ENCODE measurements around the gene SNX8.

Gene SNX8

GRCh38 chr7:2219136-2219535 lies 95.1 kb downstream of the SNX8 start:
- no peak for DNase-seq

- DNase-seq: no peak
Observed at GRCh38 chr7:2218444-2218785, 95.8 kb downstream of the SNX8 start.

DNA sequence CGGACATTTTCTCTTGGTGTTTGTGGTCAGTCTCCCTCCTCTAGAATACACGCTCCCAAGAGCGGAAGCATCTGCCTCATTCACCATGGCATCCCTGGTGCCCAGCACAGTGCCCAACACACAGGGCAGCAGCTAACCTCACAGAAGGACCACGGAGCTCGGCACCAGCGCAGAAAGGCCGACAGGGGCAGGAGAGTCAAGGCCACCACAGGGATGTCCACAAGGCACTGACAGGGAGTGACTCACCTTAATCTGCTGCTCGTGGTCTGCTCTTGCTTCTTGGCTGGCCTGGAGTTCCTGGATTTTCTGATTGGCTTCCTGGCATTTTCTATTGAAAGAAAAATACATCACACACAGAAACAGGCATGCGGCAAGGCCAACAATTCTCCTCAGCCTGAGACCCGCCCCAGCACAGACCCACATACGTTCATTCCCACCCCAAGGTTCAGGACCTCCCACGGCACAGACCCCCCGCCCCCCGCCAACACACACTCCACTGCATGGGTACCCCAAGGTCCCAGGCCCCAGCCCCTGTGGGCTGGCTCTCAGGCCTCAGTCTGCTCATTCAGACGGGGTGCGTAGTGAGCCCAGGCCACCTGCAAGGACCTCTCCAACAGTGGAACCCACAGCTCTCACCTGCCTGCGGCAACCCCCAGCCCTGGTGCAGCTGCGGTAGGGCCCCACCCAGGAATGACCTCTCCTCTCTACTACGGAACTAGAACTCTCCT lies 96.4 kb downstream of the SNX8 start:
- no peak for DNase-seq

DNA sequence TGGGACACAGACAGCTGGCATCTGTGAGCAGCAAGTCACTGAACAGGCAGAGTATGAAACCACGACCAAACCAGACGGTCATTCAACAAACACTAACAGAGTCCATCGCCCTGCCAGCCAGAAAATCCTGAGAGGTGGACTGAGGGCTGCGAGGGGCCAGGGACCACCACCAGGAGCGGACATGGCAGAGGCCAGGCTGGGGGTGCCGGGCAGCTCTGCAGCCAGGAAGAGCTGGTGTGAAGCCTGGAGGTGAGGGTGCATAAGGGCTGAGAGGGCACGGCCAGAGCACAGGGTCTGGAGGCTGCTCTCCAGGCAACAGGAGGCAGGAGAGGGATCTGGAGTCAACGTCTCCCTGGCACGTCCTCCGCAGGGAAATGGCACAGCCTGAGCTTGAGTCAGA lies 97.0 kb downstream of the SNX8 start:
- no peak for DNase-seq

DNA sequence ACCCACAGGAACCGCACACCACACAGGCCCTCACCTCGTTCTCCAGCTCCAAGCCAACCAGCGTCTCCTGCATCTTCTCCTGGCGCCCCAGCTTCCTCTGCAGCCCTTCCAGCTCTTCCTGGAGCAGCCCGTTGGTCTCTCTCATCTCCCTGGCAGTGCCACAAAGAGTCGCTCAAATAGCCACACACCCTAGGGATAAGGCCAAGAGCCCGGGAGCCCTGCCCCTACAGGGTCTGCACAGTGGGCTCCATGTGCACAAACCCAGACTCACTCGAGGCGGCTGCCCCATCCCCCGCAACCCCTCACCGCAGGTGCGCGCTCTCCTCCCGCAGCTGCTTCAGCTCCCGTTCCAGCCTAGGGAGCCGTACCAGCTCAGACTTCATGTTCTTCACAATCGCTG lies 98.4 kb downstream of the SNX8 start:
- no peak for DNase-seq

DNA sequence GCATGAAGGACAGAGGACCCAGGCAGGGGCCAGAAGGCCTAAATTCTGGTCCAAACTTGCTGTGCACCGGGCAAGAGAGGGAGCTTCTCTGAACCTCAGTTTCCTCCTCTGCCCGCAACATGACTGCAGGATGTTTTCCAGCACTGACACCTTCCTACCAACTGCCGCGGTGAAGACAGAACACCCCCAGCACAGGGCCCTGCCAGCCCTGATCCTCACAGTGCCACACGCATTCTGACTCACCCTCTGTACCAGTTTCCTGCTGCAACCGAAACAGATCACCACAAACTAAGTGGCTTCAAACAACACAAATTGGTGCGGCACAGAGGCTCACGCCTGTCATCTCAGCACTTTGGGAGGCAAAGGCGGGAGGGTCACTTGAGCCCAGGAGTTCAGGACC lies 99.6 kb downstream of the SNX8 start:
- DNase-seq: no peak

- no peak for DNase-seq
Observed at GRCh38 chr7:2213551-2214215, 100.6 kb downstream of the SNX8 start.

DNA sequence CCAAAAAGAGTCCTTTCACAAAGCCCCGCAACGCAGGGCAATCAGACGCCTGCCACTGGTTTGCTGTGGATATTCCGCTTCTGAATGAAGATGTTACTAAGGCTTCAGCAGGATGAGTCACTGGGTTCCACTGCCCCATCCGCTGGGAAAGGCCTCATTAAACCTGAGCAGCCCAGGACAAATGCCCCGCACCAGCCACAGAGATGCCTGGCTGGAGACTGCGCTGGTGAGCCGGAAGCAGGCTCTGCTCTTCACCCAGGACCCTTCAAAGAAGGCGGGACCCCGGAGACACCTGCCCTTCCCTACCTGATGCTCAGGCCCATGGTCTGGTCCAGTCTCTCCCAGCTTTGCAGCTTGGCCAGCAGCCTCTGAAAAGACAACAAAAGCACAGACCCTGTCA lies 101.3 kb downstream of the SNX8 start:
- DNase-seq: no peak

DNA sequence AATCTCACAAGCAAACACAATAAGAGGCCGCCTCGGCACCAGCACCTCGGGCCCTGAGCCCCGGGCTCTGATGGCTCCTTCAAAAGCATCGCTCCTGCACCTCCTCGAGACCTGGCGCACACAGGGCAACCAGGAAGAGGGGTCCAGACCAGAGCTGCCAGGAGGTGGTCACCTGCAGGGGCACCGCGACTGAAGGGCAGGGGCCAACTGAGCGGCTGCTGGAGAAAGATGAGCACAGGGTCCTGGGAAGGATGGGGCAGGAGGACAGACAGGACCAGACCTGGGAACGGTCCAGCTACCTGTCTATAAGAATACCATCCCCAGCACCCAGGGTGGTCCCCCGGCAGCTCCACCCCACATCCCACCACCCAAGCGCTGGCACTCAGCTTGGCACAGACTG lies 102.3 kb downstream of the SNX8 start:
- no peak for DNase-seq

- DNase-seq: no peak
Observed at GRCh38 chr7:2211259-2211880, 102.9 kb downstream of the SNX8 start.

DNA sequence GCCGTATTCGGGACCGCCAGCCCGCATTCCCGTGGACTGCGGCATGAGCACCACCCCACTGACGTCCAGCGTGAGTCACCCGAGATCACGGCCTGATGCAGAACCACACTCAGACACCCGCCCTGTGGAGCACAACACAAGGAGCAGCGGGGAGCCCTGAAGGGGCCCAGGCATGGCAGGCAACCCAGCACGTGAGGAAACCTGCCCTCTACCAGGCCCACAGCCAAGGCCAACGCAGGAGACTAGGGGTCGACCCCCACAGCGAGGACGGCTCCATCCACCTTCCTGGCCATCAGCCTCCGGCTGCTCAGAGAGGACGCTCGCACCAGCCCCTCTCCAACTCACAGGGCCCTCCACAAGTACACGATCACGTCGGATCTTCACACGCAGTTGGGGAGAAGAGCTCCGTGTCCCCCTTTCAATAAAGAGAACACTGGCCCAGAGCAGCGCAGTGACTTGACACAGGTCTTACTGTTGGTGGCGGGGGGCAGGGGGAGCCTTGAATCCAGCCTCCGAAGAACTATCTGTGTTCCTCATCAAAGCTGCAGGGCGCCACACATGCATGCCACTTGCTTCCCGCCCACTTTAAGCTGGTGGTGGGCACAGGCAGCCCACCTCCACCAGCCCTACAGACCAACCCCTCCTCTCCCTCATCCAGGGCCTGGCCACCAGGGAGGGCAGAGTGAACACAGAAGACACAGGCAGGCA lies 103.5 kb downstream of the SNX8 start:
- no peak for DNase-seq

GRCh38 chr7:2209961-2210323 lies 104.3 kb downstream of the SNX8 start:
- no peak for DNase-seq

- peak; percentile 19 for DNase-seq
Observed at GRCh38 chr7:2209146-2209960, 104.9 kb downstream of the SNX8 start.

DNA sequence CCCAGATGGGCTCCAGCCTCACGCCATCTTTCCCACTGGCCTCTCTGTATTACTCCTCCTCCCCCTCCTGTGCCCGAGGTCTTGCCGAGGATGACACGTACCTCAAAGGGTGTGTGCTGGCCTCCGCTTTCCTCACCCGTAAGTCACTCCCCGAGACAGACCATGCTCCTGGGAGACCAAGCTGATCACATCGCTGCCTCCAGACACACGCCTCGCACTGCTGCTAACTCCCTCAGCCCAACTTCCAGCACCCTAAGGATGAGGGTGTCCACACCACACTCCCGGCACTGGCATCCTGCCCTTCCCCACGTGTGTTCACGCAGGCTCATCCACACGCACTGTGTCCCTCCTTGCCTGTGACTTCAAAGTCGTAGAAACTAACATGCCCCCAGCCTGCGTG lies 105.5 kb downstream of the SNX8 start:
- DNase-seq: no peak

DNA sequence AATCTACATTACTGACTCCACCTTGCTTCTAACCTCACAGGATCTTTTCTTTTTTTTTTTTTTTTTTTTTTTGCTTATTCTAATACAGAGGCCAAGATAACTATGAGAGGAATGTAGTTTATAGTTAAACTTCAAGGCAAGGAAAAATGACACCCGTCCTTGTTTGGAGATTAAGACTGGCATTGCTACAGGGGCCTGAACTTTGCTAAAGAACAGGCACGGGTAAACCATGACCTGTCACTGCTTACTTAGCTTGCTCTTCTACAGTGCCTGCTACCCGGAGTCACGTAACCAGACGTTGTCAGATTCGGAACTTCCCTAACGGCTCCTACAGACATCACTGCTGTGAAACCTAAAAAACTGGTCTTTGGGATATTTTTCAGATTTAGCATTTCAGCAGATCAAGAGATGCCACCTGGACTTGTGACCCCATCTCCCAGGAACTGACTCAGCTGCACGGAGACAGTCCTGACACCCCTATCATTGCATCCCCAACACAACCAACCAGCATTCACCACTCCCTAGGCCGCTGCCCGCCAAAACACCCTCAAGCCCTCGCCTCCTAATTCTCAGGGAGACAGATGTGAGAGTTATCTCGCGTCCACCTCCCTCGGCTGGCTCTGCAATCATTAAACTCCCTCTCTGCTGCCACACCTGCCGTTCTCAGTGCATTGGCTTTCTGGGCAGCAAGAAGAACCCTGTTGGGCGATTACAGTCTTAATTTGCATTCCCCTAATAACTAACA lies 109.0 kb downstream of the SNX8 start:
- no peak for DNase-seq

- no peak for DNase-seq
Observed at GRCh38 chr7:2204446-2204845, 109.8 kb downstream of the SNX8 start.

DNA sequence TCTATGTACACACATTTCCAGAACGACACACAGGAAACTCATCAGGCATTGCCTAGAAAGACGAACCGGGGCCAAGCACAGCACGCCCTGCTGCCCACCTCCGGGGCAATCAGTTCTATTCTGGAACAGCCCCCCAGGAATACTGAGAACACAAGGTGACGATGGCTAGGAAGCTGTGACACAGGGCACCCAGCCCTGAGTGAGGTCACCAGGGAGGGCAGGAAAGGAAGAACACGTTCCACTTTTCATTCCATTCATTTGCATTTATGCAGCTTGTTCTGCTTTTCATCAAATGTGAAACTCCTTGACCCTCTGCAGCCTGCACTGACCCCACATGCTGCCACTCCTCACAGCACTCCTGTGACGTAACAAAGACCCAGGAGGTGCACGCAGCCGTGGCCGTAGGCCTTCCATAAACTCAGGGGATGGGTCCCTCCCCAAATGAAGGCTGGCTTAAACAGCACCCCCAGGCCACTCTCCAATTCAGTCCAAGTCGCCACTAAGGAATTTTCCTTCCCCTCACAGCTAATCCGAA lies 110.4 kb downstream of the SNX8 start:
- DNase-seq: no peak

- DNase-seq: no peak
Observed at GRCh38 chr7:2202901-2203765, 111.1 kb downstream of the SNX8 start.

DNA sequence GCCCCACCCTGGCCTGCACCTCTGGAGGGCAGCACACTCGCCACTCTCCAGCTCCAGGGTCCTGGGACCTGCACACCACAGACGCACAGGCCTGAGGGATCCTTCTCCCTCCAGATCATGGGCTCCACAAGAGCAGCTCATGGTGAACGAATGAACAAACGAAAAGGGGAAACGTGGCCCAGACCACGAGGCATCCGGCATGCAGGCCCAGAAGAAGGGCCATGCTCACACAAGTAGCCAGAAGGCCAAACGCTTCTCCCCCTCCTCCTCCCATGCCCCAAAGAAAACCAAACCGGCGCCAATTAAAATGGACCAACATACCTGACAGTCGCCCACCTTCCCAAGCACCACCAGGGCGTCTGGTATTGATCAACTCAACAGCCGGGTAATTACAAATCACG lies 111.9 kb downstream of the SNX8 start:
- no peak for DNase-seq

All from NCI-H1092 (cell line).